CD4-positive, alpha-beta T cell (primary cell): ENCODE results near the gene TGFB1I1. TPM values are rescaled to one million over a fixed set of nuclear protein-coding genes. Genes with fewer than 3 reads are reported as not detected.

ENCODE experiments used
- ATAC-seq: fragments of 200-7000 bp; cut with Tn5 transposase; one replicate; pipeline ENCODE4 v1.10.0; 2022; ENCODE audit warnings: mild to moderate bottlenecking; ENCODE audit not compliant: poor library complexity
- CTCF ChIA-PET: fragments of 350-600 bp; sonication (Branson Sonifier 250); formaldehyde crosslinking; loops from one replicate; lab custom pipeline; 2021; ENCODE audit warnings: antibody characterized with exemption, inconsistent platforms; lab: Charles Lee
- POLR2A ChIA-PET: fragments of 350-600 bp; sonication (Branson Sonifier 250); formaldehyde crosslinking; loops from one replicate; lab custom pipeline; 2021; ENCODE audit warnings: antibody characterized with exemption, inconsistent platforms; lab: Charles Lee
- DNase-seq, 14 experiments: peaks; one replicate each; pipeline ENCODE4 v3.0.0-alpha.2; 2013 to 2020; ENCODE audit warnings: mixed read lengths in 2 of 14
- H3K27ac ChIP-seq, 2 donors: one replicate each; pipeline versions ENCODE4 v1.5.1 to v1.7.0; 2013; ENCODE audit warnings: low read length in 2 of 2, low read depth in 1 of 2, mild to moderate bottlenecking in 1 of 2
- H3K27me3 ChIP-seq, 2 experiments: 1 replicate in 1 of 2; 2 replicates in 1 of 2; pipeline versions ENCODE4 v1.6.1 to v1.7.0; 2013; ENCODE audit warnings: low read length in 2 of 2, control low read depth in 1 of 2, mild to moderate bottlenecking in 1 of 2, moderate library complexity in 1 of 2; ENCODE audit not compliant: insufficient read depth in 2 of 2, control insufficient read depth in 1 of 2
- H3K36me3 ChIP-seq: one replicate; pipeline ENCODE4 v1.6.1; 2013; ENCODE audit warnings: low read length, control low read depth; ENCODE audit not compliant: insufficient read depth
- H3K4me1 ChIP-seq: one replicate; pipeline ENCODE4 v1.6.1; 2013; ENCODE audit warnings: low read length, control low read depth; ENCODE audit not compliant: insufficient read depth
- H3K4me3 ChIP-seq: one replicate; pipeline ENCODE4 v1.5.1; 2013; ENCODE audit warnings: mild to moderate bottlenecking, low read length, moderate library complexity
- H3K9me3 ChIP-seq, 2 experiments: 1 replicate in 1 of 2; 2 replicates in 1 of 2; pipeline versions ENCODE4 v1.6.1 to v1.7.0; 2013; ENCODE audit warnings: low read length in 2 of 2, mild to moderate bottlenecking in 2 of 2, control low read depth in 1 of 2, moderate library complexity in 1 of 2; ENCODE audit not compliant: control insufficient read depth in 1 of 2, insufficient read depth in 1 of 2
- H3K27ac Mint-ChIP-seq: one replicate; pipeline ENCODE4 v1.8.0; 2020; ENCODE audit warnings: mixed read lengths
- H3K27me3 Mint-ChIP-seq: one replicate; pipeline ENCODE4 v1.8.0; 2021; ENCODE audit warnings: mixed read lengths
- H3K36me3 Mint-ChIP-seq: one replicate; pipeline ENCODE4 v1.8.0; 2021; ENCODE audit warnings: low read depth, mixed read lengths
- H3K4me1 Mint-ChIP-seq: one replicate; pipeline ENCODE4 v1.8.0; 2021; ENCODE audit warnings: low read depth, mixed read lengths
- H3K4me3 Mint-ChIP-seq: one replicate; pipeline ENCODE4 v1.8.0; 2020; ENCODE audit warnings: mild to moderate bottlenecking, mixed read lengths
- H3K9me3 Mint-ChIP-seq: one replicate; pipeline ENCODE4 v1.8.0; 2020; ENCODE audit warnings: mixed read lengths
- CTCF ChIP-seq: fragments of 200-600 bp; IDR thresholded peaks from one replicate; pipeline ENCODE4 v1.8.0; 2022; ENCODE audit warnings: antibody characterized with exemption, mild to moderate bottlenecking
- intact Hi-C, 2 experiments: fragments of 100-400 bp; cut with DNase I in 1 of 2; cut with micrococcal nuclease in 1 of 2; formaldehyde crosslinking; loops; one replicate each; pipeline versions ENCODE4 v1.15.1 to v1.9.0; 2023 to 2025; cut with DNase I, micrococcal nuclease
- total RNA-seq, 174 experiments: library from RNA in 2 of 174; stranded (reverse) in 2 of 174; gene quantifications; one replicate each; pipeline ENCODE4 v1.2.3 and lab custom pipeline; 2021 to 2026

Gene TGFB1I1
- total RNA-seq, 2 experiments from 2014 or later = 0.36 to 0.42 TPM

- Histone ChIP-seq H3K4me1 (peaks cover 45% of the 10 kb centered on the region), H3K4me3 (no peak overlapping the region), H3K9me3 (peaks cover 0 to 6% of the 10 kb centered on the region in 2 experiments), H3K36me3 (peaks cover 25% of the 10 kb centered on the region), H3K27me3 (no peaks in the 10 kb centered on the region), H3K27ac (no peak overlapping the region)
- ATAC-seq (no peak), DNase-seq (peak in 1 of 14 experiments; percentile 17)
- ChIA-PET POLR2A (interaction anchor here (0.7 to 4.4 kb wide), 16 partner anchors 10 to 412 kb away, joined by 3 to 69 read pairs (median 8); partner anchors contain the start of genes FUS, KAT8, RUSF1 and TGFB1I1), CTCF (interaction anchor here (0.6 to 6.2 kb wide), 14 partner anchors 14 to 456 kb away, joined by 3 to 27 read pairs (median 4); partner anchors contain the start of genes RUSF1 and ZNF843)
- H3K27ac Mint-ChIP-seq = peak overlapping the region; percentile 98
- H3K4me1 Mint-ChIP-seq = peaks cover 36% of the 10 kb centered on the region
- no peak overlapping the region for H3K4me3 Mint-ChIP-seq
- TF ChIP-seq CTCF = no peak
- H3K27me3 Mint-ChIP-seq = no peaks in the 10 kb centered on the region
- H3K36me3 Mint-ChIP-seq = peaks cover 38% of the 10 kb centered on the region
- intact Hi-C loops = no loop called here
- no peaks in the 10 kb centered on the region for H3K9me3 Mint-ChIP-seq
Observed at GRCh38 chr16:31461201-31461920, 10.6 kb upstream of the TGFB1I1 start.

- no peak overlapping the region for H3K27ac Mint-ChIP-seq
- CTCF ChIA-PET = no interaction called here
Observed at GRCh38 chr16:31461921-31462804, 9.8 kb upstream of the TGFB1I1 start.

More at GRCh38 chr16:31461921-31462804, 9.8 kb upstream of the TGFB1I1 start:
- Histone ChIP-seq H3K36me3 (peaks cover 30% of the 10 kb centered on the region), H3K9me3 (peaks cover 0 to 4% of the 10 kb centered on the region in 2 experiments), H3K27ac (no peak overlapping the region), H3K27me3 (no peaks in the 10 kb centered on the region), H3K4me1 (peaks cover 45% of the 10 kb centered on the region), H3K4me3 (no peak overlapping the region)
- no peak for ATAC-seq
- Mint-ChIP-seq H3K9me3 (no peaks in the 10 kb centered on the region), H3K4me1 (peaks cover 29% of the 10 kb centered on the region), H3K4me3 (no peak overlapping the region), H3K36me3 (peaks cover 45% of the 10 kb centered on the region), H3K27me3 (no peaks in the 10 kb centered on the region)
- DNase-seq = peak in 1 of 14 experiments; percentile 38
- no peak for TF ChIP-seq CTCF
- POLR2A ChIA-PET = no interaction called here
- intact Hi-C loops = no loop called here
